BJ (cell line): ENCODE measurements around the gene COLGALT1. TPM values are rescaled to one million over a fixed set of nuclear protein-coding genes. Genes with fewer than 3 reads are reported as not detected.

Experiments
- CTCF ChIA-PET: fragments of 350-600 bp; formaldehyde crosslinking; extraction: SDS; loops from one replicate; lab custom pipeline; 2021; ENCODE audit warnings: antibody characterized with exemption, inconsistent platforms; lab: Yijun Ruan, JAX
- POLR2A ChIA-PET: fragments of 300-600 bp; sonication (Branson Sonifier 250); formaldehyde crosslinking; extraction: SDS; loops from one replicate; lab custom pipeline; 2021; ENCODE audit warnings: antibody characterized with exemption; lab: Charles Lee
- DNase-seq: peaks from one replicate; pipeline ENCODE4 v3.0.0-alpha.2; 2011; ENCODE audit warnings: low read depth
- H3K27me3 ChIP-seq: 2 replicates; pipeline ENCODE4 v1.6.0; 2011; ENCODE audit warnings: low read length; ENCODE audit not compliant: control insufficient read depth, insufficient read depth
- H3K36me3 ChIP-seq: 2 replicates; pipeline ENCODE4 v1.5.1; 2011; ENCODE audit warnings: low read length; ENCODE audit not compliant: control insufficient read depth, insufficient read depth
- H3K4me3 ChIP-seq: 2 replicates; pipeline ENCODE4 v1.5.1; 2011; ENCODE audit warnings: low read depth, mild to moderate bottlenecking, control low read depth, low read length
- polyA plus RNA-seq: library from polyadenylated mRNA; depleted of rRNA; stranded (reverse); fragments of >200 nt; gene quantifications from 2 replicates; pipeline ENCODE4 v1.2.3, GENCODE V29; 2011
- TF ChIP-seq, protein P1 (sequence below): IDR thresholded peaks from 2 replicates; pipeline ENCODE4 v1.5.1; 2011; ENCODE audit warnings: low read depth, mild to moderate bottlenecking, control low read depth, inconsistent platforms, low read length, moderate library complexity; ENCODE audit not compliant: insufficient read depth

The COLGALT1 gene
- polyA plus RNA-seq, 1 experiment = 158 TPM

DNA sequence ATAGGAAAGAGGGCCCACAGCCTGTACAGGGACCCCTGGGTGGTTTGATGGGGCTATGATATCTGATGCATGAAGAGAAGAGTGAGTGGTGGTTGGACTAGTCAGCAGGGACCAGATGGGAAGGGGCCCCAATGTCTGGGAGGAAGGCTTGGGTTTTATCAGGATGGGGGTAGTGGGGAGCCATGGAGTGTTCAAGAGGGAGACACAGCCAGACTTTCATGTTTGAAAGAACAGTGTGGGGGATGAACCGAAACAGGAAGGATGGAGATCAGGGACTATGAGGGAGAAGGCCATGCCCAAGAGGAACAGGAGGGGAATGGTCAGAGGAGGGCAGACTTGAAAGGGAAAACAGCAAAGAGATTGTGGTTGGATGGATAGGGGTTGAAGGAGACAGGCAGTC, 69.6 kb downstream of the COLGALT1 start:
- Histone ChIP-seq H3K36me3 (no peaks in the 10 kb centered on the region), H3K4me3 (no peak overlapping the region), H3K27me3 (no peaks in the 10 kb centered on the region; the same call in 1 of the 2 replicates)
- DNase-seq = no peak
- CTCF ChIA-PET = no interaction called here
- POLR2A ChIA-PET = no interaction called here
- TF ChIP-seq, protein P1, sequence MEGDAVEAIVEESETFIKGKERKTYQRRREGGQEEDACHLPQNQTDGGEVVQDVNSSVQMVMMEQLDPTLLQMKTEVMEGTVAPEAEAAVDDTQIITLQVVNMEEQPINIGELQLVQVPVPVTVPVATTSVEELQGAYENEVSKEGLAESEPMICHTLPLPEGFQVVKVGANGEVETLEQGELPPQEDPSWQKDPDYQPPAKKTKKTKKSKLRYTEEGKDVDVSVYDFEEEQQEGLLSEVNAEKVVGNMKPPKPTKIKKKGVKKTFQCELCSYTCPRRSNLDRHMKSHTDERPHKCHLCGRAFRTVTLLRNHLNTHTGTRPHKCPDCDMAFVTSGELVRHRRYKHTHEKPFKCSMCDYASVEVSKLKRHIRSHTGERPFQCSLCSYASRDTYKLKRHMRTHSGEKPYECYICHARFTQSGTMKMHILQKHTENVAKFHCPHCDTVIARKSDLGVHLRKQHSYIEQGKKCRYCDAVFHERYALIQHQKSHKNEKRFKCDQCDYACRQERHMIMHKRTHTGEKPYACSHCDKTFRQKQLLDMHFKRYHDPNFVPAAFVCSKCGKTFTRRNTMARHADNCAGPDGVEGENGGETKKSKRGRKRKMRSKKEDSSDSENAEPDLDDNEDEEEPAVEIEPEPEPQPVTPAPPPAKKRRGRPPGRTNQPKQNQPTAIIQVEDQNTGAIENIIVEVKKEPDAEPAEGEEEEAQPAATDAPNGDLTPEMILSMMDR = no peak

DNA sequence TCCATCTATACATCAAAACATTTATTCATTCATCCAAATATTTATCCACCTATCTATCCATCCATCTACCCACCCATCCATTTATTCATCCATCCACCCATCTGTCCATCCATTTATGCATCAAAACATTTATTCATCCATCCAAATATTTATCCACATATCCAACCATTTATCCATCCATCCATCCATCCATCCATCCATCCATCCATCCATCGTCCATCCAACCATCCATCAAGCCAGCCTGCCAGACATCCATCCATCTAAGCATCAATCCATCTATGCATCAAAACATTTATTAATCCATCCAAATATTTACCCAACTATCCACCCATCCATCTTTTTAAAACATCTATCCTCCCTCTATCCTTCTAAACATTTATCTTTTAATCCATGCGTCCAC, 70.5 kb downstream of the COLGALT1 start:
- no peaks in the 10 kb centered on the region for H3K36me3 ChIP-seq
- H3K27me3 ChIP-seq = no peaks in the 10 kb centered on the region; the same call in 1 of the 2 replicates
- CTCF ChIA-PET = no interaction called here
- H3K4me3 ChIP-seq = no peak overlapping the region
- POLR2A ChIA-PET = no interaction called here
- DNase-seq = no peak
- TF ChIP-seq, protein P1 = no peak

DNA sequence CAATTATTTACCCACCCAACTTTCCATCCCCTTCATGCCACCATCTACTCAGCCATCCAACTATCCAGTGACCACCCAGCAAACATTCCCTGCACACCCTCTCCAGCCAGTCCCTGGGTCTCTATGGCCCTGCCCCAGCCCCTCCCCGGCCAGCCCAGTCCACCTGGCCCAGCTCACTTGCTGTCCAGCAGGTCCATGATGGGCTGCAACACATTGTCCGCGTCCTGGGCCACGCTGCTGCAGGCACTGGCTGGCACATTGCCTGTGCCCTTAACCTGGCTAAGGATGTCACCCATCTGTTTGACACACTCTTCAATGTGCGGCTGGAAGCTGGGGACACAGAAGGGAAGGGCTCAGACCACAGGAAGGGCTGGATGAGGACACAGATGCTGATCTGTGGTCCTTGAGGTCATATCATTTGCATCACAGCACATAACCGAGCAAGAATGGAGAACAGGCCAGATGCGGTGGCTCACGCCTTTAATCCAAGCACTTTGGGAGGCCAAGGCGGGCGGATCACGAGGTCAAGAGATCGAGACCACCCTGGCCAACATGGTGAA, 71.1 kb downstream of the COLGALT1 start:
- Histone ChIP-seq H3K36me3 (no peaks in the 10 kb centered on the region), H3K27me3 (no peaks in the 10 kb centered on the region; the same call in 1 of the 2 replicates), H3K4me3 (no peak overlapping the region)
- TF ChIP-seq, protein P1 = no peak
- ChIA-PET CTCF (interaction anchor here (1.5 kb wide), 1 partner anchor 228 kb away, joined by 4 read pairs; no protein-coding TSS in a partner anchor), POLR2A (no interaction called here)
- no peak for DNase-seq

DNA sequence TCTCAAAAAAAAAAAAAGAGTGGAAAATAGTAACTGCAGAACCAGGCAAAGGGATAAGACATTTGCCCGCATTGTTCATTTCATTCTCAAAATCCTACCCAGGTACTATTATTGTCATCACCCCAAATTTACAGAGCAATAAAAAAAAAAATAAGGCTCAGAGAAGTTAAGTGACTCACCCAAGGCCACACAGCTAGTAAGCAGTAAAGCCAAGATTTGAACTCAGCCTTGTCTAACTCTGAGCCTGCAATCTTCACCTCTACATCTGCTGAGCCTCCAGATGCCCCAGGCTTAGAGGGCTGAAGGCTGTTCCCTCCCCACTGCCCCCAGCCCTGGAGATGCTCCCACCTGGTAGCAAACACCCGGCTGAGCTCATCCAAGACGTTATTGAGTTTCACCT, 71.7 kb downstream of the COLGALT1 start:
- POLR2A ChIA-PET = no interaction called here
- TF ChIP-seq, protein P1 = no peak
- no peak for DNase-seq
- Histone ChIP-seq H3K36me3 (no peaks in the 10 kb centered on the region), H3K4me3 (no peak overlapping the region), H3K27me3 (no peaks in the 10 kb centered on the region; the same call in 1 of the 2 replicates)
- CTCF ChIA-PET = interaction anchor here (0.6 to 1.5 kb wide), 2 partner anchors 228 to 374 kb away, joined by 3 to 4 read pairs; no protein-coding TSS in a partner anchor

DNA sequence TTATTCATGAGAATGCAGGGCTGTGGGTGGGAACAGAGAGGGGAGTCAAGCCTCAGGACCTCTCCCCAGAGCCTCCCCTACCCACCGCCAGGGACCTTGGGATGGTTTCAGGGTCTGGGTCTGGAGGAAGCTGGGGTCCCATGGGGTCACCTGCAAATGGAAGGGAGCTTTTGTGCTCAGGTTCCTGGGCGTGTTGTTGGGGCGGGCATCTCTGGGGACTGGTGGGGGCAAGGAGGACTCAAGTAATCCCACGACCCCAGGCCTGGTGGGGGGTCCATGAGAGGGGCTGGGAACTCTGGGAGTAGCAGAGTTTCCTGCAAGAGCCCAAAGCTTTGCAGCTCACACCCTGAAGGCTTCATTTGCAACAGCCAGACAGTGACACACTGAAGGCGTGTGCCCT, 72.5 kb downstream of the COLGALT1 start:
- TF ChIP-seq, protein P1 = no peak
- no peak for DNase-seq
- POLR2A ChIA-PET = no interaction called here
- Histone ChIP-seq H3K27me3 (no peaks in the 10 kb centered on the region; the same call in 1 of the 2 replicates), H3K4me3 (no peak overlapping the region), H3K36me3 (no peaks in the 10 kb centered on the region)
- CTCF ChIA-PET = interaction anchor here (1.5 kb wide), 1 partner anchor 227 kb away, joined by 4 read pairs; no protein-coding TSS in a partner anchor
